HepG2 (cell line): ENCODE results near the gene KAZN. TPM values are rescaled to one million over a fixed set of nuclear protein-coding genes. Genes with fewer than 3 reads are reported as not detected.

Source experiments
- ATAC-seq: fragments of 200-7000 bp; cut with Tn5 transposase; 3 replicates; pipeline ENCODE4 v1.9.1; 2020; ENCODE audit warnings: mild to moderate bottlenecking, moderate library complexity
- BruUV-seq: library from RNA; stranded (reverse); fragments of 400-500 nt; replicated peaks from 2 replicates; lab custom pipeline; 2021; lab: Mats Ljungman, UMichigan
- CTCF ChIA-PET: fragments of 300-600 bp; formaldehyde crosslinking; extraction: SDS; loops from one replicate; lab custom pipeline; 2021; ENCODE audit warnings: low total read pairs, inconsistent platforms, low intra/inter-chr PET ratio; lab: Yijun Ruan, JAX
- POLR2A ChIA-PET: fragments of 350-600 bp; sonication (Branson Sonifier 250); formaldehyde crosslinking; loops from one replicate; lab custom pipeline; 2020; ENCODE audit warnings: antibody characterized with exemption, inconsistent platforms; lab: Yijun Ruan, JAX
- DNase-seq: peaks from one replicate; pipeline ENCODE4 v3.0.0-alpha.2; 2015; ENCODE audit warnings: low spot score
- FAIRE-seq: peaks from 3 replicates; lab custom pipeline; 2011; peaks lifted over from hg19 to GRCh38; lab: Jason Lieb, UNC
- H2AFZ ChIP-seq: one replicate; pipeline ENCODE4 v1.6.1; 2011; ENCODE audit warnings: low read length, inconsistent platforms
- H3K27ac ChIP-seq: fragments of 300-600 bp; 3 replicates; pipeline ENCODE4 v1.8.0; 2011; ENCODE audit warnings: mixed run types, mild to moderate bottlenecking, mixed read lengths, low read length, inconsistent platforms; ENCODE audit not compliant: insufficient read depth; ENCODE audit errors: extremely low read length
- H3K27me3 ChIP-seq, 2 experiments: fragments of 200-600 bp in 1 of 2; 2 replicates in 1 of 2; 3 replicates in 1 of 2; pipeline versions ENCODE4 v1.6.0 to v1.8.0; 2011; ENCODE audit warnings: low read length in 2 of 2, mild to moderate bottlenecking in 2 of 2, moderate library complexity in 2 of 2, inconsistent platforms in 1 of 2; ENCODE audit not compliant: insufficient read depth in 2 of 2, control insufficient read depth in 1 of 2
- H3K36me3 ChIP-seq, 2 experiments: fragments of 200-600 bp in 1 of 2; replicated peaks in 1 of 2; 2 replicates in 1 of 2; 3 replicates in 1 of 2; pipeline versions ENCODE4 v1.5.1 to v1.8.0; 2011; ENCODE audit warnings: low read length in 2 of 2, inconsistent platforms in 1 of 2; ENCODE audit not compliant: insufficient read depth in 2 of 2, control insufficient read depth in 1 of 2
- H3K4me1 ChIP-seq: 2 replicates; pipeline ENCODE4 v1.5.1; 2012; ENCODE audit warnings: low read length, inconsistent platforms; ENCODE audit not compliant: insufficient read depth
- H3K4me2 ChIP-seq: 2 replicates; pipeline ENCODE4 v1.6.0; 2011; ENCODE audit warnings: low read depth, low read length, inconsistent platforms
- H3K4me3 ChIP-seq, 3 experiments: fragments of 200-600 bp in 1 of 3; sonication (generic), shearing (Covaris generic) in 1 of 3; replicated peaks in 1 of 3; 2 replicates each; pipeline ENCODE4 v1.5.1; 2011 to 2016; ENCODE audit warnings: low read length in 3 of 3, inconsistent platforms in 2 of 3, low read depth in 2 of 3, mild to moderate bottlenecking in 2 of 3, control low read depth in 1 of 3, mixed read lengths in 1 of 3; ENCODE audit not compliant: insufficient read depth in 1 of 3
- H3K79me2 ChIP-seq: one replicate; pipeline ENCODE4 v1.6.1; 2011; ENCODE audit warnings: low read length, inconsistent platforms; ENCODE audit not compliant: insufficient read depth
- H3K9ac ChIP-seq: 2 replicates; pipeline ENCODE4 v1.6.0; 2011; ENCODE audit warnings: mild to moderate bottlenecking, low read depth, low read length, inconsistent platforms; ENCODE audit not compliant: insufficient read depth
- H3K9me3 ChIP-seq: 2 replicates; pipeline ENCODE4 v1.5.1; 2012; ENCODE audit warnings: mild to moderate bottlenecking, low read length
- H4K20me1 ChIP-seq: 2 replicates; pipeline ENCODE4 v1.6.0; 2011; ENCODE audit warnings: inconsistent platforms, mild to moderate bottlenecking, low read length, moderate library complexity; ENCODE audit not compliant: insufficient read depth
- CENPX ChIP-seq: sonication (generic); formaldehyde crosslinking; IDR thresholded peaks from 2 replicates; pipeline ENCODE4 v1.9.0; 2021; ENCODE audit warnings: mild to moderate bottlenecking, missing genetic modification reagents, moderate library complexity
- DNMT3B ChIP-seq: conservative IDR thresholded peaks from 2 replicates; pipeline ENCODE4 v1.6.1; 2016; ENCODE audit warnings: missing biosample characterization, control low read depth
- DR1 ChIP-seq: sonication (generic); formaldehyde crosslinking; IDR thresholded peaks from 2 replicates; pipeline ENCODE4 v1.8.0; 2021; ENCODE audit warnings: mild to moderate bottlenecking, missing genetic modification reagents, inconsistent platforms
- IKZF1 ChIP-seq: fragments of 450-650 bp; IDR thresholded peaks from 2 replicates; pipeline ENCODE4 v1.7.1; 2016
- KLF9 ChIP-seq: IDR thresholded peaks from 2 replicates; pipeline ENCODE4 v1.6.1; 2016; ENCODE audit warnings: low read depth
- MAFG ChIP-seq: sonication (generic); formaldehyde crosslinking; IDR thresholded peaks from 2 replicates; pipeline ENCODE4 v1.5.1; 2020; ENCODE audit warnings: mild to moderate bottlenecking, missing genetic modification reagents
- MZF1 ChIP-seq: sonication (generic); formaldehyde crosslinking; IDR thresholded peaks from 2 replicates; pipeline ENCODE4 v1.8.1; 2023; ENCODE audit warnings: mild to moderate bottlenecking, missing genetic modification reagents, borderline replicate concordance
- NCOA5 ChIP-seq: sonication (generic); formaldehyde crosslinking; IDR thresholded peaks from 2 replicates; pipeline ENCODE4 v1.4.0; 2020; ENCODE audit warnings: missing genetic modification reagents
- NFKBIZ ChIP-seq: IDR thresholded peaks from 2 replicates; pipeline ENCODE4 v1.6.1; 2018; ENCODE audit warnings: missing genetic modification reagents, missing compliant biosample characterization
- ONECUT2 ChIP-seq: sonication (generic); formaldehyde crosslinking; IDR thresholded peaks from 2 replicates; pipeline ENCODE4 v1.4.0; 2020; ENCODE audit warnings: missing genetic modification reagents
- ZFX ChIP-seq: sonication (generic); formaldehyde crosslinking; IDR thresholded peaks from 2 replicates; pipeline ENCODE4 v1.4.0; 2020; ENCODE audit warnings: mild to moderate bottlenecking, low read depth, missing genetic modification reagents, moderate library complexity
- ZNF160 ChIP-seq: sonication (generic); formaldehyde crosslinking; IDR thresholded peaks from 2 replicates; pipeline ENCODE4 v1.8.0; 2022; ENCODE audit warnings: mild to moderate bottlenecking, inconsistent platforms, missing genetic modification reagents
- ZNF557 ChIP-seq: sonication (generic); formaldehyde crosslinking; IDR thresholded peaks from 2 replicates; pipeline ENCODE4 v1.4.0; 2020; ENCODE audit warnings: missing genetic modification reagents
- ZNF639 ChIP-seq: conservative IDR thresholded peaks from 2 replicates; pipeline ENCODE4 v1.6.1; 2018; ENCODE audit warnings: missing genetic modification reagents
- WGBS: methylation state at CpG from one replicate; pipeline ENCODE4 v1.1.6; 2017; ENCODE audit warnings: low lambda C conversion rate; 5-methylcytosine and 5-hydroxymethylcytosine counted together
- in situ Hi-C: cut with HindIII; loops from 2 replicates; pipeline ENCODE4 v1.10.0; 2017; ENCODE audit warnings: low pct_unique_long_range_greater_than_20kb; ENCODE audit not compliant: extremely low pct_ligation_motif_present
- intact Hi-C: fragments of 100-400 bp; cut with micrococcal nuclease; formaldehyde crosslinking; loops from one replicate; pipeline ENCODE4 v1.10.0; 2022; ENCODE audit not compliant: unreplicated experiment
- polyA plus RNA-seq, 8 experiments: library from polyadenylated mRNA; depleted of rRNA in 3 of 8; stranded (reverse) in 7 of 8; unstranded in 1 of 8; fragments of >200 nt; fragmentation: Illumina TruSeq in 4 of 8; extraction: Trizol in 4 of 8; gene quantifications; 2 replicates each; pipeline versions ENCODE4 v1.2.1 to v1.2.3, GENCODE V29; 2011 to 2016; ENCODE audit warnings: low read depth in 4 of 8, missing spikeins in 1 of 8, mixed read lengths in 1 of 8; ENCODE audit not compliant: insufficient read depth in 1 of 8
- total RNA-seq, 5 experiments: library from RNA; depleted of rRNA; stranded (reverse); fragments of >200 nt; fragmentation: Illumina TruSeq; extraction: Trizol; gene quantifications; 2 replicates each; pipeline ENCODE4 v1.2.3, GENCODE V29; 2016; ENCODE audit warnings: low read depth in 1 of 5
- TF ChIP-seq, protein P1 (sequence below): sonication (generic); formaldehyde crosslinking; conservative IDR thresholded peaks from 2 replicates; pipeline ENCODE4 v1.8.0; 2022; ENCODE audit warnings: missing genetic modification reagents
- TF ChIP-seq, protein P2 (sequence below): sonication (generic); formaldehyde crosslinking; IDR thresholded peaks from 2 replicates; pipeline ENCODE4 v1.5.1; 2020; ENCODE audit warnings: mild to moderate bottlenecking, missing genetic modification reagents, borderline replicate concordance
- TF ChIP-seq, protein P3 (sequence below): sonication (generic); formaldehyde crosslinking; IDR thresholded peaks from 2 replicates; pipeline ENCODE4 v1.9.0; 2022; ENCODE audit warnings: low read depth, missing genetic modification reagents

KAZN gene
- total and polyA plus RNA-seq, 2 of the 13 experiments (the other 11 are each of a cell fraction or from before 2014, with no cell fraction given) = 10.4 to 13.5 TPM

- no peak overlapping the region for H2AFZ ChIP-seq
- CTCF ChIA-PET = no interaction called here
- no peaks in the 10 kb centered on the region for H3K79me2 ChIP-seq
- FAIRE-seq (no peak), ATAC-seq (no peak), DNase-seq (no peak)
- H3K4me1 ChIP-seq = no peaks in the 10 kb centered on the region
- intact Hi-C loops = no loop called here
- H3K27ac ChIP-seq = no peak overlapping the region
- POLR2A ChIA-PET = no interaction called here
- no peaks in the 10 kb centered on the region for H3K36me3 ChIP-seq
- H3K9ac ChIP-seq = no peak overlapping the region
- no peaks in the 10 kb centered on the region for H4K20me1 ChIP-seq
- no peaks in the 10 kb centered on the region for H3K9me3 ChIP-seq
- BruUV-seq = no TSS peak
- H3K27me3 ChIP-seq = peaks cover 0 to 39% of the 10 kb centered on the region in 2 experiments; a peak in 3 of 5 replicates
- H3K4me2 ChIP-seq = no peak overlapping the region
- H3K4me3 ChIP-seq = no peak overlapping the region
- in situ Hi-C loops = no loop called here
- 25% methylated on average over 6 of the region's 6 CpGs for WGBS
- no peak for TF ChIP-seq MZF1 (CRISPR knock-in tag)
- TF ChIP-seq, protein P1, sequence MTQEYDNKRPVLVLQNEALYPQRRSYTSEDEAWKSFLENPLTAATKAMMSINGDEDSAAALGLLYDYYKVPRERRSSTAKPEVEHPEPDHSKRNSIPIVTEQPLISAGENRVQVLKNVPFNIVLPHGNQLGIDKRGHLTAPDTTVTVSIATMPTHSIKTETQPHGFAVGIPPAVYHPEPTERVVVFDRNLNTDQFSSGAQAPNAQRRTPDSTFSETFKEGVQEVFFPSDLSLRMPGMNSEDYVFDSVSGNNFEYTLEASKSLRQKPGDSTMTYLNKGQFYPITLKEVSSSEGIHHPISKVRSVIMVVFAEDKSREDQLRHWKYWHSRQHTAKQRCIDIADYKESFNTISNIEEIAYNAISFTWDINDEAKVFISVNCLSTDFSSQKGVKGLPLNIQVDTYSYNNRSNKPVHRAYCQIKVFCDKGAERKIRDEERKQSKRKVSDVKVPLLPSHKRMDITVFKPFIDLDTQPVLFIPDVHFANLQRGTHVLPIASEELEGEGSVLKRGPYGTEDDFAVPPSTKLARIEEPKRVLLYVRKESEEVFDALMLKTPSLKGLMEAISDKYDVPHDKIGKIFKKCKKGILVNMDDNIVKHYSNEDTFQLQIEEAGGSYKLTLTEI (CRISPR knock-in tag) = no peak
- TF ChIP-seq DR1 (CRISPR knock-in tag) = no peak
- no peak for TF ChIP-seq ZNF557
- TF ChIP-seq CENPX = no peak
- TF ChIP-seq, protein P2, sequence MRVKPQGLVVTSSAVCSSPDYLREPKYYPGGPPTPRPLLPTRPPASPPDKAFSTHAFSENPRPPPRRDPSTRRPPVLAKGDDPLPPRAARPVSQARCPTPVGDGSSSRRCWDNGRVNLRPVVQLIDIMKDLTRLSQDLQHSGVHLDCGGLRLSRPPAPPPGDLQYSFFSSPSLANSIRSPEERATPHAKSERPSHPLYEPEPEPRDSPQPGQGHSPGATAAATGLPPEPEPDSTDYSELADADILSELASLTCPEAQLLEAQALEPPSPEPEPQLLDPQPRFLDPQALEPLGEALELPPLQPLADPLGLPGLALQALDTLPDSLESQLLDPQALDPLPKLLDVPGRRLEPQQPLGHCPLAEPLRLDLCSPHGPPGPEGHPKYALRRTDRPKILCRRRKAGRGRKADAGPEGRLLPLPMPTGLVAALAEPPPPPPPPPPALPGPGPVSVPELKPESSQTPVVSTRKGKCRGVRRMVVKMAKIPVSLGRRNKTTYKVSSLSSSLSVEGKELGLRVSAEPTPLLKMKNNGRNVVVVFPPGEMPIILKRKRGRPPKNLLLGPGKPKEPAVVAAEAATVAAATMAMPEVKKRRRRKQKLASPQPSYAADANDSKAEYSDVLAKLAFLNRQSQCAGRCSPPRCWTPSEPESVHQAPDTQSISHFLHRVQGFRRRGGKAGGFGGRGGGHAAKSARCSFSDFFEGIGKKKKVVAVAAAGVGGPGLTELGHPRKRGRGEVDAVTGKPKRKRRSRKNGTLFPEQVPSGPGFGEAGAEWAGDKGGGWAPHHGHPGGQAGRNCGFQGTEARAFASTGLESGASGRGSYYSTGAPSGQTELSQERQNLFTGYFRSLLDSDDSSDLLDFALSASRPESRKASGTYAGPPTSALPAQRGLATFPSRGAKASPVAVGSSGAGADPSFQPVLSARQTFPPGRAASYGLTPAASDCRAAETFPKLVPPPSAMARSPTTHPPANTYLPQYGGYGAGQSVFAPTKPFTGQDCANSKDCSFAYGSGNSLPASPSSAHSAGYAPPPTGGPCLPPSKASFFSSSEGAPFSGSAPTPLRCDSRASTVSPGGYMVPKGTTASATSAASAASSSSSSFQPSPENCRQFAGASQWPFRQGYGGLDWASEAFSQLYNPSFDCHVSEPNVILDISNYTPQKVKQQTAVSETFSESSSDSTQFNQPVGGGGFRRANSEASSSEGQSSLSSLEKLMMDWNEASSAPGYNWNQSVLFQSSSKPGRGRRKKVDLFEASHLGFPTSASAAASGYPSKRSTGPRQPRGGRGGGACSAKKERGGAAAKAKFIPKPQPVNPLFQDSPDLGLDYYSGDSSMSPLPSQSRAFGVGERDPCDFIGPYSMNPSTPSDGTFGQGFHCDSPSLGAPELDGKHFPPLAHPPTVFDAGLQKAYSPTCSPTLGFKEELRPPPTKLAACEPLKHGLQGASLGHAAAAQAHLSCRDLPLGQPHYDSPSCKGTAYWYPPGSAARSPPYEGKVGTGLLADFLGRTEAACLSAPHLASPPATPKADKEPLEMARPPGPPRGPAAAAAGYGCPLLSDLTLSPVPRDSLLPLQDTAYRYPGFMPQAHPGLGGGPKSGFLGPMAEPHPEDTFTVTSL (CRISPR knock-in tag) = no peak
- TF ChIP-seq, protein P3, sequence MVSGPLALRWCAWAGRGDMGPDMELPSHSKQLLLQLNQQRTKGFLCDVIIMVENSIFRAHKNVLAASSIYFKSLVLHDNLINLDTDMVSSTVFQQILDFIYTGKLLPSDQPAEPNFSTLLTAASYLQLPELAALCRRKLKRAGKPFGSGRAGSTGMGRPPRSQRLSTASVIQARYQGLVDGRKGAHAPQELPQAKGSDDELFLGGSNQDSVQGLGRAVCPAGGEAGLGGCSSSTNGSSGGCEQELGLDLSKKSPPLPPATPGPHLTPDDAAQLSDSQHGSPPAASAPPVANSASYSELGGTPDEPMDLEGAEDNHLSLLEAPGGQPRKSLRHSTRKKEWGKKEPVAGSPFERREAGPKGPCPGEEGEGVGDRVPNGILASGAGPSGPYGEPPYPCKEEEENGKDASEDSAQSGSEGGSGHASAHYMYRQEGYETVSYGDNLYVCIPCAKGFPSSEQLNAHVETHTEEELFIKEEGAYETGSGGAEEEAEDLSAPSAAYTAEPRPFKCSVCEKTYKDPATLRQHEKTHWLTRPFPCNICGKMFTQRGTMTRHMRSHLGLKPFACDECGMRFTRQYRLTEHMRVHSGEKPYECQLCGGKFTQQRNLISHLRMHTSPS (CRISPR knock-in tag) = no peak
- no peak for TF ChIP-seq MAFG (CRISPR knock-in tag)
- TF ChIP-seq KLF9 = no peak
- TF ChIP-seq ZNF639 = no peak
- TF ChIP-seq ONECUT2 = no peak
- TF ChIP-seq DNMT3B (CRISPR knock-in tag) = no peak
- no peak for TF ChIP-seq NFKBIZ (CRISPR knock-in tag)
- no peak for TF ChIP-seq ZNF160 (CRISPR knock-in tag)
- TF ChIP-seq NCOA5 = no peak
- no peak for TF ChIP-seq IKZF1
- no peak for TF ChIP-seq ZFX (CRISPR knock-in tag)
Measured at GRCh38 chr1:14743368-14743767, 144.9 kb downstream of the KAZN start.
